Measurements from ENCODE around the gene SPATA31E1.
"Not testable (repeated sequence)": the region's sequence is repeated elsewhere in the genome, so short reads cannot be mapped to it uniquely, and the experiment has no call there.

The SPATA31E1 gene

DNA sequence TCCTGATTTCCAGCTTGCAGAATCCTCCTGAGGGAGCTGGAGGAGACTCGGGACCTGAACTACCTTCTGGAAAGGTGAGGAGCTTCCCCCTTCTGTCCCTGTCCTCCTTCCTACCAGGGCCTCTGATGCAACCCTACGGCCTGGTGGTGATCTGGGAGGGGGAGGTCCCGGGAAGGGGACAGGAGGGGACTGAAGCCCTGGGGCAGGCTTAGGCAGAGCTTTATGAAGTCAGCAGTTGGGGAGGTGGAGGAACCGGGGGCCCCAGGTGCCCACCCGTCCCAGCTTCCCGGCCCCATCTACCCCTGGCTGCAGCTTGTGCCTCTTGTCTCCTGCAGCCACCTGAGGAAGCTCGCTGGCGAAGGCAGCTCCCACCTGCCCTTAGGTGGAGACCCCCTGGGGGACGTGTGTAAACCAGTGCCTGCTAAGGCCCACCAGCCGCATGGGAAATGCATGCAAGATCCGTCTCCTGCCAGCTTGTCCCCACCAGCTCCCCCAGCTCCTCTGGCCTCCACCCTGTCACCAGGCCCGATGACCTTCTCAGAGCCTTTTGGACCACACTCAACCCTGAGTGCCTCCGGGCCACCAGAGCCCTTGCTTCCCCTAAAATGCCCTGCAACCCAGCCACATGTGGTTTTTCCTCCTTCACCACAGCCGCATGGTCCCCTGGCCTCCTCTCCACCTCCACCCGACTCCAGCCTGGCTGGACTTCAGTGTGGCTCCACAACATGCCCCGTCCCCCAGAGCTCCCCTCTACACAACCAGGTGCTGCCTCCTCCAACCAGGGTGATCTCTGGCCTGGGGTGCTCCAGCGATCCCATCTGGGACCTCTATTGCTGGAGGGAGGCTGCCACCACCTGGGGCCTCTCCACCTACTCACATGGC, 2.1 kb downstream of the SPATA31E1 start:
- DNase-seq (ENCODE audit: extremely low read depth in 1 of 2, low read depth in 1 of 2): no peak

DNA sequence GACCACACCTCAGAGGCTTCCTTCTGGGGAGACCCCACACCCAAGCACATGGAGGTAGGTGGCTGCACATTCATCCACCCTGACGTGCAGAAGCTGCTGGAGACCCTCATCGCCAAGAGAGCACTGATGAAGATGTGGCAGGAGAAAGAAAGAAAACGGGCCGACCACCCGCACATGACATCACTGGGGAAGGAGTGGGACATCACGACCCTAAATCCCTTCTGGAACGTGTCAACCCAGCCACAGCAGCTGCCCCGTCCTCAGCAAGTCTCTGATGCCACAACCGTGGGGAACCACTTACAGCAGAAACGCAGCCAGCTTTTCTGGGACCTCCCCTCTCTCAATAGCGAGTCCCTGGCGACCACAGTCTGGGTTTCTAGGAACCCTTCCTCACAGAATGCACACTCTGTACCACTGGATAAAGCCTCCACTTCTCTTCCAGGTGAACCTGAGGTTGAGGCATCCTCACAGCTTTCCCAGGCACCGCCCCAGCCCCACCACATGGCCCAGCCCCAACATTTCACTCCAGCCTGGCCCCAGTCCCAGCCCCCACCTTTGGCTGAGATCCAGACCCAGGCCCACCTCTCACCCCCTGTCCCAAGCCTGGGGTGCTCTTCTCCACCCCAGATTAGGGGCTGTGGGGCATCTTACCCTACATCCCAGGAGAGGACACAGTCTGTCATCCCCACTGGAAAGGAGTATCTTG, 3.0 kb downstream of the SPATA31E1 start:
- no peak for DNase-seq (ENCODE audit: extremely low read depth in 1 of 2, low read depth in 1 of 2)

- DNase-seq (ENCODE audit: extremely low read depth in 1 of 2, low read depth in 1 of 2): no peak
Observed at GRCh38 chr9:87886210-87886932, 3.7 kb downstream of the SPATA31E1 start.

DNA sequence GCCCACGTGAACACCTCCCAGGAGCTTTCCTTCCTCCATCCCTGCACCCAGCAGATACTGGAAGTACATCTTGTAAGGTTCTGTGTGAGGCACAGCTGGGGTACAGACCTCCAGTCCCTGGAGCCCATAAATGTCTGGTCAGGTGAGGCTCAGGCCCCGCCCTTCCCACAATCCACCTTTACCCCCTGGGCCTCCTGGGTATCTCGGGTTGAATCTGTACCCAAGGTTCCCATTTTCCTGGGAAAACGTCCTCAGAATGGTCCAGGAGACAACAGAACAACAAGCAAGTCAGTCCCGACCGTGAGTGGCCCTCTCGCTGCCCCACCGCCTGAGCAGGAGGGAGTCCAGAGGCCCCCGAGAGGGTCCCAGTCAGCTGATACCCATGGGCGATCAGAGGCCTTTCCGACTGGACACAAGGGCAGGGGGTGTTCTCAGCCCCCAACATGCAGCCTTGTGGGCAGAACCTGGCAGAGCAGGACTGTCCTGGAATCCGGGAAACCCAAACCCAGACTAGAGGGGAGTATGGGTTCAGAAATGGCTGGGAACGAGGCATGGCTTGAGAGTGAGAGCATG, 4.3 kb downstream of the SPATA31E1 start:
- DNase-seq (ENCODE audit: extremely low read depth in 1 of 2, low read depth in 1 of 2): no peak

DNA sequence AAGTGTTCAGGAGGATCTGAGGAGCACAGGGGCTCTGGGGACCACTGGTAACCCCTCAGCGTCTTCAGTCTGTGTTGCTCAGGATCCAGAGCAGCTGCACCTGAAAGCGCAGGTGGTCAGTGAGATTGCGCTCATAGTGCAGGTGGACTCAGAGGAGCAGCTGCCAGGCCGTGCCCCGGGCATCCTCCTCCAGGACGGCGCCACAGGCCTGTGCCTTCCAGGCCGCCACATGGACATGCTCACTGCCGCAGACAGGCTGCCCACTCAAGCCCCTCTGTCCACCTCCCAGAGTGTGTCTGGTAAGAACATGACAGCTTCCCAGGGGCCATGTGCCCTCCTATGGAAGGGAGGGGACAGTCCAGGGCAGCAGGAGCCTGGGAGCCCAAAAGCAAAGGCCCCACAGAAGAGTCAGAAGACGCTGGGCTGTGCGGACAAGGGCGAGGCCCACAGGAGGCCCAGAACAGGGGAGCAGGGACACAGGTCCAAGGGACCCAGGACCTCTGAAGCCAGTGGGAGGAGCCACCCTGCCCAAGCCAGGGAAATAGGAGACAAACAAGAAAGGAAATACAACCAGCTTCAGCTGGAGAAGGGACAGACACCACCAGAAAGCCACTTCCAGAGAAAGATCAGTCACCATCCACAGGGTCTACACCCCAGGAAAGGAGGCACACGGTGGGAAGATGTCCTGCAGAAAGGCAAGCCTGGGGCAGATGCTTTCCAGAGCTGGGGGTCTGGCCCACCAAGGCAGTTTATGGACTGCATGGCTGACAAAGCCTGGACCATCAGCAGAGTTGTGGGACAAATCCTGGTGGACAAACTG, 5.2 kb downstream of the SPATA31E1 start:
- DNase-seq (ENCODE audit: extremely low read depth in 1 of 2, low read depth in 1 of 2): no peak

- no peak for DNase-seq (ENCODE audit: extremely low read depth in 1 of 2, low read depth in 1 of 2)
Observed at GRCh38 chr9:87888501-87888900, 5.8 kb downstream of the SPATA31E1 start.

DNA sequence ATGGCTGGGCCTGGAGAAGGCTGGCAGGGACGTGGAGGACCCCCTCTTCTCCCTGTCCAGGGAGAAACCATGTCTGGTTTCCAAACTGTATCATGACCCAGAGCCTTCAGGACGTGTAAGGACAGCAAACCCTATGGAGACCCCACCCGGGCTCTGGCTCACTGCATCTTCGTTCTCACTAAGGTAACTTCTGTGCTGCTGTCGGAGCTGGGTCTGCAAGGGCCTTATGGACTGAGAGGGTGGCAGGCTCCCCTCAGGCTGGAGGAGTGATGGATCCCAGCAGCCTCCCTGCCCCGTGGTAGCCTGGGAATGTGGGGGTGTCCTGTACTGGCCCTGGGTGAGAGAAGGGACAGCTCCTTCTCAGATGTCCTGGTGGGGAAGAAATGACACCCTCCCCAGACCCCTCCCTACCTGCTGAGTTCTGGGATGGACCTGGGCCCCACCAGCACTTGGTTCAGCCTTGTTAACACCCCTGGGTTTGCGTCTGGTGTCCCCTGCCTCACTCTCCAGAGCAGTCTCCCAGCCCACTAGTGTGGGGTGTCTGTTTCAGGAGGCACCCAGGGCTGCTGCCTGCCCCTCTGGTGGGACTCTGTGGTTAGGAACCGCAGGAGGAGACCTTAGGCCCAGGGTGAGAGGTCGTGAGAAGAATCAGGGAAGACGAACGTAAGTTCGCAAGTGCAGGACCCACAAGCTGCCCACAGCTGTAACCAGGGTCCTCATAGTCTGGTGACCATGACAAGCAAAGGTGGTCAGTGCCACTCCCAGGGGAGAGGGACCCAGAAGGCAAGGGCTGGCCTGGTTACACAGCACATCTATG, 6.6 kb downstream of the SPATA31E1 start:
- DNase-seq (ENCODE audit: extremely low read depth in 1 of 2, low read depth in 1 of 2): no peak

- no peak for DNase-seq (ENCODE audit: extremely low read depth in 1 of 2, low read depth in 1 of 2)
Observed at GRCh38 chr9:87889882-87890252, 7.2 kb downstream of the SPATA31E1 start.

- DNase-seq (ENCODE audit: extremely low read depth in 1 of 2, low read depth in 1 of 2): no peak
Observed at GRCh38 chr9:87890837-87891236, 8.2 kb downstream of the SPATA31E1 start.

DNA sequence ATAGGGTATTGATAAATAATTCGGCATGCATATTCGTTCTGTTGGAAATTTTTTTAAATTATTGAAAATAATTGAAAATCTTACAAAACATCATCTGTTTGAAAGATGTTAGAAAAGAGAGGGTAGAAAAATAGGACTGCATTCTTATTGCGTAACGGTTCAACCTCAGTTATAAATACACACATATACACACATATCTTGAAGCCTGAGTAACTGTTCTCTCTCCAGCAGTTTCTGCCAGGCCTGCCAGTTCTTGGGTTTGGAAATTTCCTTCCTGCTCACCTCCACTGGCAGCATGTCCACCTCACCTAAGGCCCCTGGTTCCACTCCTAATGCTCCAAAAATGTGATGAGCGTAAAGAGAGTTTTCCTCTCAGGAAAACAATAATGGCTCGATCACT, 9.1 kb downstream of the SPATA31E1 start:
- DNase-seq (ENCODE audit: extremely low read depth in 1 of 2, low read depth in 1 of 2): no peak

DNA sequence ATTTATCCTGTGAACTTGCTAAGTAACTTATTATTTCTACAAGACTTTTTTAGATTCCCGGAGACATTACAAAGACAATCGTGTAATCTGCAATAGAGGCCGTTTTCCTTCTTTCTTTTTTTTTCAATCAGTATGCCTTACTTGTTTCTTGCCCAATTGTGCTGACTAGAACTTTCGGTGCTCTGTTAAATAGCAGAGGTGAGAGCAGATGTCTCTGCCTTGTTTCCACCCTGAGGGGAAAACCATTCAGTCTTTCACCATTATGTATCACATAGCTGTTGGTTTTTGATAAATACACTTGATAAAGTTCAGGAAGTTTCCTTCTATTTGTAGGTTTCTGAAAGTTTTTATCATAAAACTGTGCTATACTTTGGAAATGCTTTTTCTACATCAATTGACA, 10.3 kb downstream of the SPATA31E1 start:
- no peak for DNase-seq (ENCODE audit: extremely low read depth in 1 of 2, low read depth in 1 of 2)

GRCh38 chr9:87894998-87895625, 12.4 kb downstream of the SPATA31E1 start:
- no peak for DNase-seq (ENCODE audit: extremely low read depth in 1 of 2, low read depth in 1 of 2)

GRCh38 chr9:87896891-87897290, 14.2 kb downstream of the SPATA31E1 start:
- no peak for DNase-seq (ENCODE audit: extremely low read depth in 1 of 2, low read depth in 1 of 2)

GRCh38 chr9:87898151-87898550, 15.5 kb downstream of the SPATA31E1 start:
- DNase-seq (ENCODE audit: extremely low read depth in 1 of 2, low read depth in 1 of 2): no peak

DNA sequence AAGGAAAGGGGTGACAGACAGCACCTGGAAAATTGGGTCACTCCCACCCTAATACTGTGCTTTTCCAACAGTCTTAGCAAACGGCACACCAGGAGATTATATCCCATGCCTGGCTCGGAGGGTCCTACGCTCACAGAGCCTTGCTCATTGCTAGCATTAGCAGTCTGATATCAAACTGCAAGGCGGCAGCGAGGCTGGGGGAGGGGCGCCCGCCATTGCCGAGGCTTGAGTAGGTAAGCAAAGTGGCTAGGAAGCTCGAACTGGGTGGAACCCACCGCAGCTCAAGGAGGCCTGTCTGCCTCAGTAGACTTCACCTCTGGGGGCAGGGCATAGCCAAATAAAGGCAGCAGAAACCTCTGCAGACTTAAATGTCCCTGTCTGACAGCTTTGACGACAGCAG, 19.7 kb downstream of the SPATA31E1 start:
- not testable (repeated sequence) for DNase-seq (ENCODE audit: extremely low read depth in 1 of 2, low read depth in 1 of 2)

GRCh38 chr9:87909310-87910041, 26.8 kb downstream of the SPATA31E1 start:
- no peak for DNase-seq (ENCODE audit: extremely low read depth in 1 of 2, low read depth in 1 of 2)

GRCh38 chr9:87910821-87911220, 28.1 kb downstream of the SPATA31E1 start:
- DNase-seq (ENCODE audit: extremely low read depth in 1 of 2, low read depth in 1 of 2): no peak

- not testable (repeated sequence) for DNase-seq (ENCODE audit: extremely low read depth in 1 of 2, low read depth in 1 of 2)
Observed at GRCh38 chr9:87917662-87918061, 35.0 kb downstream of the SPATA31E1 start, which contains the start of gene SPATA31C1. Gene SPATA31C1, plus strand, starts transcription at chr9:87917962.
